Measurements from ENCODE around the gene PSMD11.

The PSMD11 gene

GRCh38 chr17:32464374-32464773, 20.1 kb downstream of the PSMD11 start:
- DNase-seq (ENCODE audit: low read depth) = no peak

GRCh38 chr17:32467949-32468348, 23.6 kb downstream of the PSMD11 start:
- no peak for DNase-seq (ENCODE audit: low read depth)

- DNase-seq (ENCODE audit: low read depth) = no peak
These were observed 26.3 kb downstream of the PSMD11 start for GRCh38 chr17:32470405-32471167.

DNA sequence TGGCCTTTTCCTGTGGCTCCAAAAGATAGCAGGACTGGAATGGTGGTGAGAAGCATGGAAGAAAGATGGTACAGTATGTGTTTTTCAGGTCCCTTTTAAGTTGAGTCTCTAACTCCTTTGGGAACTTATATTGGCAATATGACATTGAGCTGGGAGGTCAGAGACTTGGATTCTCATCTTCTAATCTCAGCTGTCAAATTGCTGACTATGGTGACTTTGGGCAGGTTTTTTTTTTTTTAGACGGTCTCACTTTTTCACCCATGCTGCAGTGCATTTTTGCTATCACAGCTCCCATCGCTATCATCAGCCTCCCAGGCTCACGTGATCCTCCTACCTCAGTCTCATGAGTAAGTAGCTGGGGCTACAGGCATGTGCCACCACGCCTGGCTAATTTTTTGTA, 27.3 kb downstream of the PSMD11 start:
- DNase-seq (ENCODE audit: low read depth) = no peak

DNA sequence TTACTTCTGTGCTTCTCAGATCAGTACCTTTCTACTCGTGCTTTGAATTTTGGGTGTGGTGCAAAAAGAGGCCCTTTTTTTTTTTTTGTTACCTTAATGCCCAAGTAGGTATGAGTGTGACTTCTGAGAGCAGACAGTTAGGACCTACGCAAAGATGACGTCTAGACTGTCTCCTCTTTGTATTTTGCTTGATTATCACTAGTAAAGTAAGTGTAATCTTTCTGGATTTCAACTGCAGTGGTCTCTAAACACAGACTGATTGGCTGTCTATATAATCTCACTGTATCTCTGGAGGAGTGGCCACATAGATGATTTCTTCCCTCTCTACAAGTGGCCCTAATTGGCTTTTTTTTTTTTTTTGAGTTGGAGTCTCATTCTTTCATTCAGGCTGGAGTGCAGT, 30.9 kb downstream of the PSMD11 start:
- no peak for DNase-seq (ENCODE audit: low read depth)

GRCh38 chr17:32477220-32477619, 32.9 kb downstream of the PSMD11 start:
- no peak for DNase-seq (ENCODE audit: low read depth)

DNA sequence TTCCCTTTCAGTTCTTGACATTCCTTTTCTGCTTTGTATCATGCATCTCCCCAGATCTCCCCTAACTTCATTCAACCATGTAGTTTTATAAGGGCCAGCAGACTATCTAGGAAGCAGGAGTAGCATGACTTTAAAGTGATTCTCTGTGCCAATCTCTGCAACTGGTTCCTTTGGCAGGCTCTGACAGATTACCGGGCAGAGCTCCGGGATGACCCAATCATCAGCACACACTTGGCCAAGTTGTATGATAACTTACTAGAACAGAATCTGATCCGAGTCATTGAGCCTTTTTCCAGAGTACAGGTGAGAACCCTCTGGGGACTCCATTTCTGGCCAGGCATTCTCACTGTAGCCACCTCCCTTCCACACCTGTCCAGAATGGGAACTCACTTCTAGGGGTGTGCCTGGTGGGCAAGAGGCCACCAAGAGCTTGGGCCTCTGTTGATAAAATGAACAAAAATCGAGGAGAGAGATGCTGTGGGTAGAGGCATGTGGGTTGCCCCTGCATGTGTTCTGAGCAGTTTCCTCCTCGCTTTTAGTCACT, 34.8 kb downstream of the PSMD11 start:
- DNase-seq (ENCODE audit: low read depth) = no peak

GRCh38 chr17:32481193-32481592, 36.9 kb downstream of the PSMD11 start:
- DNase-seq (ENCODE audit: low read depth) = no peak

DNA sequence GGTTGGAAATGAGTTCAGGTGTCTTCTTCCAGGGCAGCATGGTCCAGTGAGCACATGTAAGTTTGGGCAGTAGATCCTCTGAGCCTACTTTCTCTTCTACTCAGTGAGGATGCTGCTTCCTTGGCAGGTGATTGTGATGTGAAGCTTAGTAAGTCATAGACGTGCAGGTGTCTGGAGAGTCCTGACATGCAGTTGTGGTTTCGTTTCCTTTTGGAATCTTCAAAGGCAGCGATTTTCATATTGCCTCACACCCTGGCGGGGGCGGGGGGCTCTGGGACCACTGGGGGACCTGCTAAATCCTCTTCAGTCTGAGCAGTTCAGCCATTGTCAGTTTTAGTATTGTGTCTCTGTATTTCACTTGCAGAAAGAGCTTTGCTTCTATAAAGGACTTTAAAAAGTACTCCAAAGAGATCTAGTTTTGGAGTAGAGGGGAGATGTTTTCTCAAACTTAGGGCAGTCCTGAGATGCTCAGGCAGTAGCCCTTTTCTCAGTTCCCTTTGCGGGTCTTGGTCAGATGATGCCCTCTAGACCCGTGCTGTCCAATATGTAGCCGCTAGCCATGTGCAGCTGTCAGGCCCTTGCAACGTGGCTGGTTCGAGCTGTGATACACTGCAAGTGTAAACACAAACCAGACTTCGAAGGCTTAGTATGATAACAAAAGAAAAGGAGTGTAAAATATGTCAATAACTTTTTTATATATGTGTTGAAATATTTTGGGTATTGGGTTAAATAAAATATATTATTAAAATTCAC, 38.4 kb downstream of the PSMD11 start:
- DNase-seq (ENCODE audit: low read depth) = no peak

DNA sequence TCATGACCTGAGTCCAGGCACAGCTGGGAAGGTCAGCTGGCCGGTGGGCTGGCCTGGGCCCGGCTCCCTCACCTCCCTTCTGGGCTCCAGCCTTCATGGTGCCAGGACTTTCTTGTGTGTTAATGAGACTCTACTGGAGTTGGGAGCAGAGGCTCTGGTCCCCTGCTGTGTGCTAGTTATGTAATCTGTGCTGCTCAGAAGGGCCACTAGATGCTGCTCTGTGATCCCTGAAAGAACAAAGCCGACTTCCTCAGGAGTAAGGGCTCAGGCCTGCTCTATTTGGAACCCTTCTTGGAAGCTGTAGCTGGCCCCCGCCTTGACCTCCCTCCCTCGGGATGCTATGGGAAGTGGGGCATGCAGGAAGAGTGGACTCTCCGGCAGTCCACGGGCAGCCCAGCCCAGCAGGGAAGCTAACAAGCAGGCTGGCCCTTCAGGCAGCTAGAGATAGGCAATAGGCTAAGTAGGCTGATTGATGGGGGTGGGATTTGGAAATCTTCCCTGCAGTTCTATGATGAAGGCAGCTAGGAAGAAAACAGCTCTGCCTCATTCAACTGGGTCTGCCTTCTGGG, 39.2 kb downstream of the PSMD11 start:
- DNase-seq (ENCODE audit: low read depth) = peak; percentile 84

- no peak for DNase-seq (ENCODE audit: low read depth)
These were observed 39.7 kb downstream of the PSMD11 start for GRCh38 chr17:32484041-32484461.

DNA sequence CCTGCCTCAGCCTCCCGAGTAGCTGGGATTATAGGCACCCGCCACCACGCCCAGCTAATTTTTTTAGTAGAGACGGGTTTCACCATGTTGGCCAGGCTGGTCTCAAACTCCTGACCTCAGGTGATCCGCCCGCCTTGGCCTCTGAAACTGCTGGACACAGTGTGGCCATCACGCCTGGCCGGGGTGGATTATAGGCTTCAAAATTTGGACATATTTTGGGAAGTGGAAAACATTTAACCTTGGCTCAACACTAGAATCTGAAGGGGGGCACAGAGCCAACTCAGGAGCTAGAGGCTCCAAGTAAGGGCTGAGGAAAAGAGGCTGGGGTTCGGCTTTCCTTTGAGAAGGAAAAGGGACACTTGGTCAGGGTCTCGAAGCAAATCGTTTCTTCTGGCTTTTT, 40.3 kb downstream of the PSMD11 start:
- no peak for DNase-seq (ENCODE audit: low read depth)

GRCh38 chr17:32485261-32486110, 41.2 kb downstream of the PSMD11 start:
- DNase-seq (ENCODE audit: low read depth) = no peak

DNA sequence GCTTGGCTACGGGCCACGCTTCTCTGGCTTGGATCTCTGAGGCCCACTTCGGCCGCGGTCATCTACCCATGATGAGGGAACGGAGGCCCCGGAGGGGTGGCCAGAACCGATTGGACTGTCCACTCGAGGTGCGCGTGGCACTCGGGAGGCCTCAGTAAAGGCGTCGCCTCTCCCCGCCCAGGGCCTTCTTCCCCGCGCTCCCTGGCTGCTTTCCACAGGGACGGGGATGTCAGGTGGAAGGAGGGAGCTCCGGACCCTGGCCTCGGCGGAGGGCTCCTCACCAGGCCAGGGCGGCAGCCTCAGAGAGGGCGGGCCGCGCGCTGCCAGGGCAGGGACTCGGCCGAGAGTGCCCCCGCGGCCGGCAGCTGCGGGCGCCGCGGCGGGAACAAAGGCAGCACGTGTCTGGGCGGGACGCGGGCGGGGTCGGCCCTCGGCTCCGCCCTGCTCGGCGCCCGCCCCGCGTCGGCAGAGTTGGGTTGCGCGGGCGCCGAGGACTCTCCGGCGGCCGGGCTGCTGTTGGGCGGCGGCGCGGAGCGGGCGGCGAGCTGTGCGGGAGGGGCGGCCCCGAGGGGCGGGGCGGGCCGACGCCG, 41.9 kb downstream of the PSMD11 start:
- DNase-seq (ENCODE audit: low read depth) = peak; percentile 50

DNA sequence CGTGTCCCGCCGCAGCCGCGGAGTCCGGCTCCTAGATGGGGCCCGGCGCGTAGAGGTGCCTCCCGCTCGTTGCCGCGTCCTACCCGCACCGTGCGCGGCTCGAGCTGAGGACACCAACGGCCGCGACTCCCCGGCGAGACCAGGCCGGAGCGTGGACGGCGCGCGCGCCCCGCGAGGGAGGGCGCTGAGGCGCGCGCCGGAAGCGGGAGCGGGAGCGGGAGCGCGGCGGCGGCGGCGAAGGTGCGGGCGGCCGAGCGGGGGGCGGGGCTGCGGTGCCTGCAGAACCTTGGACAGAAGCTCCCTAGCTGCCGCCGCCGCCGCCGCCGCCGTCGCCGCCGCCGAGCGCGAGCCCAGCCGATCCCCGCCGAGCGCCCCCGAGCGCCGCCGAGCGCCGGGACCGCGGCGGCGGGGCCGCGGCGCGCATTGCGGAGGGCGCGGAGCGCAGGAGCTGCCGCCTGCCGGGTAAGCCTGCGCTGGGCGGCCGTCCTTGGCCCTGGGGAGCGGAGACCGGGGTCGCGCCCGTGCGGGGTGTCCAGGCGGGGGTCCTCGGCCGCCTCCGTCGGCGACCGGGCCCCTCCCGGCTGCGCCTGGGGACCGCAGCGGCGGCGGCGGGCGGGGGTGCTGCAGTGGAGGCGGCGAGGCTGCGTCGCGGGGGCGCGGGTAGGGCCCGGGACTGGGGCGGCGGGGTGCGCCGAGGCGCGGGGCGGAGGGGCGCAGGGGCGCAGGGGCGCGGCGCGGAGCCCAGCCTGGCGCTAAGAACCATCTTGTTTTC, 42.6 kb downstream of the PSMD11 start, which contains the start of gene CDK5R1:
Gene CDK5R1 (plus strand): TSS at position 293 of the 772 bp plus-strand sequence. CDS start 628 bp downstream, outside the sequence.
- DNase-seq (ENCODE audit: low read depth) = no peak

DNA sequence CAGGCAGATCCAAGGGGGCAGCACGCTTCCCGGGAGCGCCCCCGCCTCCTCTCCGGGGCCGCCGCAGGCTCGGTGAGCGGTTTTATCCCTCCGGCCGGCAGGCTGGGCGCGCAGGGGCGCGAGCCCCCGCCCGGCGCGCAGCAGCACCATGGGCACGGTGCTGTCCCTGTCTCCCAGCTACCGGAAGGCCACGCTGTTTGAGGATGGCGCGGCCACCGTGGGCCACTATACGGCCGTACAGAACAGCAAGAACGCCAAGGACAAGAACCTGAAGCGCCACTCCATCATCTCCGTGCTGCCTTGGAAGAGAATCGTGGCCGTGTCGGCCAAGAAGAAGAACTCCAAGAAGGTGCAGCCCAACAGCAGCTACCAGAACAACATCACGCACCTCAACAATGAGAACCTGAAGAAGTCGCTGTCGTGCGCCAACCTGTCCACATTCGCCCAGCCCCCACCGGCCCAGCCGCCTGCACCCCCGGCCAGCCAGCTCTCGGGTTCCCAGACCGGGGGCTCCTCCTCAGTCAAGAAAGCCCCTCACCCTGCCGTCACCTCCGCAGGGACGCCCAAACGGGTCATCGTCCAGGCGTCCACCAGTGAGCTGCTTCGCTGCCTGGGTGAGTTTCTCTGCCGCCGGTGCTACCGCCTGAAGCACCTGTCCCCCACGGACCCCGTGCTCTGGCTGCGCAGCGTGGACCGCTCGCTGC, 43.3 kb downstream of the PSMD11 start:
- no peak for DNase-seq (ENCODE audit: low read depth)

- DNase-seq (ENCODE audit: low read depth) = no peak
These were observed 43.9 kb downstream of the PSMD11 start for GRCh38 chr17:32488177-32488542.

GRCh38 chr17:32488604-32489180, 44.4 kb downstream of the PSMD11 start:
- no peak for DNase-seq (ENCODE audit: low read depth)

- DNase-seq (ENCODE audit: low read depth) = no peak
These were observed 45.2 kb downstream of the PSMD11 start for GRCh38 chr17:32489320-32490100.

All from stromal cell of bone marrow (primary cell).